Neural progenitor cell (in vitro differentiated cells): ENCODE measurements around the gene DDX59.

Experiments used
- CTCF ChIP-seq: fragments of 200-600 bp; sonication (generic); IDR thresholded peaks from 2 replicates; pipeline ENCODE4 v1.5.1; 2017; ENCODE audit warnings: antibody characterized with exemption, mild to moderate bottlenecking
- EZH2 ChIP-seq: fragments of 200-600 bp; sonication (generic); IDR thresholded peaks from 2 replicates; pipeline ENCODE4 v1.6.1; 2017; ENCODE audit warnings: antibody characterized with exemption, mild to moderate bottlenecking, moderate library complexity
- EZH2phosphoT487 ChIP-seq: fragments of 200-600 bp; sonication (generic); IDR thresholded peaks from 2 replicates; pipeline ENCODE4 v1.6.1; 2017; ENCODE audit warnings: antibody characterized with exemption

- TF ChIP-seq CTCF (no peak), EZH2 (no peak), EZH2phosphoT487 (no peak)
Observed at GRCh38 chr1:200669314-200670241, at the start of gene DDX59.
